OCI-LY7 (cell line): Measurements from ENCODE around the gene HTD2. TPM values are rescaled to one million over a fixed set of nuclear protein-coding genes. Genes with fewer than 3 reads are reported as not detected.
A peak's percentile ranks its signal among the peaks of the same experiment; 100 is the strongest.

Experiments used
- BruUV-seq: library from RNA; stranded (reverse); fragments of 400-500 nt; replicated peaks from 2 replicates; lab custom pipeline; 2021; lab: Mats Ljungman, UMichigan
- CTCF ChIA-PET: fragments of 300-600 bp; sonication (Branson Sonifier 250); formaldehyde crosslinking; loops from one replicate; lab custom pipeline; 2022; ENCODE audit warnings: antibody characterized with exemption; ENCODE audit not compliant: unreplicated experiment; lab: Charles Lee
- POLR2A ChIA-PET: fragments of 300-600 bp; sonication (Branson Sonifier 250); formaldehyde crosslinking; loops from one replicate; lab custom pipeline; 2022; ENCODE audit warnings: antibody characterized with exemption; lab: Charles Lee
- DNase-seq: peaks from one replicate; pipeline ENCODE4 v3.0.0-alpha.2; 2015; ENCODE audit warnings: low spot score
- H2AFZ ChIP-seq: fragments of 200-600 bp; sonication (generic), shearing (Covaris generic); 2 replicates; pipeline ENCODE4 v1.6.1; 2014; ENCODE audit warnings: mild to moderate bottlenecking, antibody characterized with exemption, low read length, moderate library complexity
- H3K27ac ChIP-seq: fragments of 200-600 bp; sonication (generic); 2 replicates; pipeline ENCODE4 v1.5.1; 2014; ENCODE audit warnings: mixed run types, low read depth, mild to moderate bottlenecking, moderate library complexity, low read length, inconsistent platforms; ENCODE audit not compliant: poor library complexity, severe bottlenecking
- H3K36me3 ChIP-seq: fragments of 200-600 bp; sonication (generic); 2 replicates; pipeline ENCODE4 v1.6.1; 2014; ENCODE audit warnings: mild to moderate bottlenecking, antibody characterized with exemption, low read length, moderate library complexity, mixed read lengths; ENCODE audit not compliant: insufficient read depth
- H3K4me1 ChIP-seq: fragments of 200-600 bp; sonication (generic); 2 replicates; pipeline ENCODE4 v1.5.1; 2014; ENCODE audit warnings: mild to moderate bottlenecking, low read length; ENCODE audit not compliant: insufficient read depth, poor library complexity, severe bottlenecking
- H3K4me2 ChIP-seq: fragments of 200-600 bp; sonication (generic); 2 replicates; pipeline ENCODE4 v1.6.1; 2014; ENCODE audit warnings: mild to moderate bottlenecking, low read length
- H3K4me3 ChIP-seq: fragments of 200-600 bp; sonication (generic); 2 replicates; pipeline ENCODE4 v1.5.1; 2014; ENCODE audit warnings: mild to moderate bottlenecking, low read depth, low read length; ENCODE audit not compliant: poor library complexity, severe bottlenecking
- H3K79me2 ChIP-seq: fragments of 200-600 bp; sonication (generic); 2 replicates; pipeline ENCODE4 v1.6.1; 2016; ENCODE audit warnings: low read depth, mild to moderate bottlenecking, low read length, moderate library complexity, mixed read lengths; ENCODE audit not compliant: insufficient read depth
- H3K9me2 ChIP-seq: fragments of 200-600 bp; sonication (generic); 2 replicates; pipeline ENCODE4 v1.6.1; 2016; ENCODE audit warnings: mild to moderate bottlenecking, low read length, mixed read lengths; ENCODE audit not compliant: insufficient read depth
- H3K9me3 ChIP-seq: fragments of 200-600 bp; sonication (generic); 2 replicates; pipeline ENCODE4 v1.6.1; 2014; ENCODE audit warnings: mild to moderate bottlenecking, mixed run types, low read length, mixed read lengths
- H4K20me1 ChIP-seq: fragments of 200-600 bp; sonication (generic); 2 replicates; pipeline ENCODE4 v1.6.1; 2014; ENCODE audit warnings: mild to moderate bottlenecking, antibody characterized with exemption, low read length, moderate library complexity, mixed read lengths; ENCODE audit not compliant: insufficient read depth
- CTCF ChIP-seq: fragments of 200-600 bp; sonication (generic); conservative IDR thresholded peaks from 2 replicates; pipeline ENCODE4 v1.5.1; 2014; ENCODE audit warnings: mild to moderate bottlenecking, antibody characterized with exemption, low read length, moderate library complexity, mixed read lengths
- EZH2phosphoT487 ChIP-seq: fragments of 200-600 bp; sonication (generic); IDR thresholded peaks from 2 replicates; pipeline ENCODE4 v1.6.1; 2018; ENCODE audit warnings: low read depth, borderline replicate concordance, mild to moderate bottlenecking, mixed run types, antibody characterized with exemption, low read length, moderate library complexity, mixed read lengths
- intact Hi-C: fragments of 100-400 bp; cut with micrococcal nuclease; formaldehyde crosslinking; loops from one replicate; pipeline ENCODE4 v1.10.0; 2022; ENCODE audit not compliant: unreplicated experiment
- total RNA-seq, 2 experiments: library from RNA; depleted of rRNA in 1 of 2; stranded (reverse); fragments of >200 nt in 1 of 2; shearing (Covaris generic) in 1 of 2; gene quantifications; 2 replicates each; pipeline ENCODE4 v1.2.3, GENCODE V29; 2014 to 2022

Gene HTD2
- total RNA-seq, 2 experiments from 2014 or later, result 10.0 to 13.0 TPM

GRCh38 chr3:58299075-58299474 is 7.2 kb upstream of the HTD2 start:
- Histone ChIP-seq H3K4me2 (no peak overlapping the region), H3K4me3 (no peak overlapping the region), H3K27ac (no peak overlapping the region), H3K79me2 (no peaks in the 10 kb centered on the region), H3K36me3 (no peaks in the 10 kb centered on the region), H3K4me1 (no peaks in the 10 kb centered on the region), H4K20me1 (no peaks in the 10 kb centered on the region), H2AFZ (no peak overlapping the region), H3K9me2 (no peaks in the 10 kb centered on the region), H3K9me3 (peaks cover 14% of the 10 kb centered on the region)
- intact Hi-C loops, result no loop called here
- ChIA-PET CTCF (interaction anchor here (0.6 kb wide), 1 partner anchor 112 kb away, joined by 4 read pairs; no protein-coding TSS in a partner anchor), POLR2A (no interaction called here)
- DNase-seq, result no peak
- no peak for TF ChIP-seq EZH2phosphoT487
- no peak for TF ChIP-seq CTCF
- no TSS peak for BruUV-seq

DNA sequence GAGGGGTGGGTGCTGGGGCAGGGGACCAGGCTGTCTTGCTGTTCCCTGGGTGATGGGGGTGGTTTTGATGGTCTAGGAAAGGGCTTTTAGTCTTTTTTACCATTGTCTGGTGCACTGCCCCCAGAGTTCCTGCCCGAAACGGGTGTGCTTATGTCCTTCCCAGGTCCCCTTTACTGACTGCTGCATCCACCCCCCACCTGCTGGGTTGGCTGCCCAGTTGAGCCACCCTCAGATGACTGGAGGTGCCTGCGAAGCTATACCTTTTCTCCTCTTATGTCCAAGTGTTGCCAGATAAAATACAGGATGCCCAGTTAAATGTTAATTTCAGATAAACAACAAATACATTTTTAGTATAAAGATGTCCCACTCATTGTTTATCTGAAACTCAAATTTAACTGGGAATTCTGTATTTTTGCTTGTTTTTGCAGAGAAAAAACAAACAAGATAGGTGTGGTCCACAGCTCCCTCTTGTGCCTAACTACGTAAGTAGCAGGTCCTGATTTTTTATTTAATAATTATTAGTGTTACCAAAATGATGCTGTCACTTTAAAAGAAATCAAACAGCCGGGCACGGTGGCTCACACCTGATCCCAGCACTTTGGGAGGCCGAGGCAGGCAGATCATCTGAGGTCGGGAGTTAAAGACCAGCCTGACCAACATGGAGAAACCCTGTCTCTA is 6.3 kb upstream of the HTD2 start:
- CTCF ChIA-PET, result interaction anchor here (0.6 kb wide), 1 partner anchor 112 kb away, joined by 4 read pairs; no protein-coding TSS in a partner anchor
- Histone ChIP-seq H3K4me1 (no peaks in the 10 kb centered on the region), H3K27ac (no peak overlapping the region), H4K20me1 (no peaks in the 10 kb centered on the region), H3K79me2 (no peaks in the 10 kb centered on the region), H3K4me3 (no peak overlapping the region), H2AFZ (no peak overlapping the region), H3K9me2 (no peaks in the 10 kb centered on the region), H3K9me3 (peaks cover 14% of the 10 kb centered on the region), H3K4me2 (no peak overlapping the region), H3K36me3 (no peaks in the 10 kb centered on the region)
- intact Hi-C loops, result loop anchor here (1.0 kb wide), 2 partner anchors 113 to 123 kb away; no protein-coding TSS in a partner anchor
- no TSS peak for BruUV-seq
- POLR2A ChIA-PET, result interaction anchor here (0.5 to 1.5 kb wide), 2 partner anchors 62 to 112 kb away, joined by 4 to 7 read pairs; partner anchors contain the start of gene ABHD6
- TF ChIP-seq EZH2phosphoT487 (no peak), CTCF (peak; percentile 87)
- DNase-seq, result peak; percentile 45
